ENCODE measurements around the gene PSMG3. TPM values are rescaled to one million over a fixed set of nuclear protein-coding genes. Genes with fewer than 3 reads are reported as not detected.
"Not testable (repeated sequence)": the region's sequence is repeated elsewhere in the genome, so short reads cannot be mapped to it uniquely, and the experiment has no call there.

PSMG3 gene
- total RNA-seq, 1 experiment from 2014 or later, result 99.6 TPM

GRCh38 chr7:1597066-1597760, 27.4 kb upstream of the PSMG3 start:
- no peak for DNase-seq (ENCODE audit: low spot score)

GRCh38 chr7:1596181-1597043, 26.6 kb upstream of the PSMG3 start:
- DNase-seq (ENCODE audit: low spot score), result no peak

GRCh38 chr7:1595636-1596035, 25.8 kb upstream of the PSMG3 start:
- no peak for DNase-seq (ENCODE audit: low spot score)

- DNase-seq (ENCODE audit: low spot score), result no peak
These were observed 25.2 kb upstream of the PSMG3 start for GRCh38 chr7:1595027-1595426.

- no peak for DNase-seq (ENCODE audit: low spot score)
These were observed 24.1 kb upstream of the PSMG3 start for GRCh38 chr7:1593904-1594421.

- DNase-seq (ENCODE audit: low spot score), result no peak
These were observed 23.4 kb upstream of the PSMG3 start for GRCh38 chr7:1593091-1593866.

- DNase-seq (ENCODE audit: low spot score), result no peak
These were observed 22.6 kb upstream of the PSMG3 start for GRCh38 chr7:1592299-1592871.

GRCh38 chr7:1591876-1592275, 22.0 kb upstream of the PSMG3 start:
- DNase-seq (ENCODE audit: low spot score), result no peak

GRCh38 chr7:1591396-1591795, 21.6 kb upstream of the PSMG3 start:
- no peak for DNase-seq (ENCODE audit: low spot score)

- no peak for DNase-seq (ENCODE audit: low spot score)
These were observed 21.1 kb upstream of the PSMG3 start for GRCh38 chr7:1590887-1591286.

- DNase-seq (ENCODE audit: low spot score), result no peak
These were observed 20.6 kb upstream of the PSMG3 start for GRCh38 chr7:1590476-1590875.

- DNase-seq (ENCODE audit: low spot score), result no peak
These were observed 19.1 kb upstream of the PSMG3 start for GRCh38 chr7:1588978-1589377.

- no peak for DNase-seq (ENCODE audit: low spot score)
These were observed 17.9 kb upstream of the PSMG3 start for GRCh38 chr7:1587738-1588137.

GRCh38 chr7:1586827-1587705, 17.2 kb upstream of the PSMG3 start:
- DNase-seq (ENCODE audit: low spot score), result no peak

GRCh38 chr7:1586126-1586826, 16.4 kb upstream of the PSMG3 start:
- no peak for DNase-seq (ENCODE audit: low spot score)

- no peak for DNase-seq (ENCODE audit: low spot score)
These were observed 15.5 kb upstream of the PSMG3 start for GRCh38 chr7:1585142-1585981.

GRCh38 chr7:1584700-1585099, 14.9 kb upstream of the PSMG3 start:
- no peak for DNase-seq (ENCODE audit: low spot score)

GRCh38 chr7:1583241-1583930, 13.6 kb upstream of the PSMG3 start:
- not testable (repeated sequence) for DNase-seq (ENCODE audit: low spot score)

Measured in H4 (cell line).